ENCODE measurements around the gene OSBPL7. TPM values are rescaled to one million over a fixed set of nuclear protein-coding genes. Genes with fewer than 3 reads are reported as not detected.

The OSBPL7 gene
- total and polyA plus RNA-seq, 2 donors, result 6.1 to 13.3 TPM

DNA sequence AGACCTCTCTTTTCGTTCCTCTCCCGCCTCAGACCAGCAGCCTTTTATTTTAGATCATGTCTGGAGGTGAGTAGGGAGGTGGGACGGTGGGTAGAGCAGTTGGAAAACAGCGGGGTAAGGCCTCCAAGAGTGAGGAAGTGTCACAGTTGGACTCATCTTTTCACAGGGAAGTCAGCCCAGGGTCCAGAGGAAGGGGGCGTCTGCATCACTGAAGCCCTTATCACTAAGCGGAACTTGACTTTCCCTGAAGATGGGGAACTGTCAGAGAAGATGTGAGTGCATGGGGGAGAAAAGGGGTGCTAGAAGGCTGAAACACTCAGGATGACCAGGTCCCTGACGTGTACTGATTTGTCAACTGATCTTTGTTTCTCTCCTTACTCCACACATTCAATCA, 10.3 kb upstream of the OSBPL7 start:
- Histone ChIP-seq H3K4me3 (ENCODE audit: low read length in 2 of 2) (peak overlapping the region; percentile 59 to 85), H3K27ac (ENCODE audit: low read depth in 1 of 2, low read length in 1 of 2) (no peak overlapping the region), H3K27me3 (ENCODE audit: control insufficient read depth in 2 of 2, insufficient read depth in 1 of 2, low read length in 1 of 2) (no peaks in the 10 kb centered on the region), H3K4me1 (ENCODE audit: control insufficient read depth in 2 of 2, insufficient read depth in 2 of 2, low read length in 2 of 2) (peaks cover 11 to 21% of the 10 kb centered on the region in 2 donors), H3K36me3 (ENCODE audit: control insufficient read depth in 2 of 2, insufficient read depth in 2 of 2, low read length in 1 of 2) (peaks cover 18 to 21% of the 10 kb centered on the region in 2 donors), H3K9me3 (ENCODE audit: control insufficient read depth in 2 of 2, insufficient read depth in 1 of 2, low read length in 1 of 2) (peaks cover 0 to 1% of the 10 kb centered on the region in 2 donors)
- WGBS, result 16% methylated on average over 7 of the region's 7 CpGs
- DNase-seq (ENCODE audit: low read depth in 6 of 9, low spot score in 9 of 9), result no peak

DNA sequence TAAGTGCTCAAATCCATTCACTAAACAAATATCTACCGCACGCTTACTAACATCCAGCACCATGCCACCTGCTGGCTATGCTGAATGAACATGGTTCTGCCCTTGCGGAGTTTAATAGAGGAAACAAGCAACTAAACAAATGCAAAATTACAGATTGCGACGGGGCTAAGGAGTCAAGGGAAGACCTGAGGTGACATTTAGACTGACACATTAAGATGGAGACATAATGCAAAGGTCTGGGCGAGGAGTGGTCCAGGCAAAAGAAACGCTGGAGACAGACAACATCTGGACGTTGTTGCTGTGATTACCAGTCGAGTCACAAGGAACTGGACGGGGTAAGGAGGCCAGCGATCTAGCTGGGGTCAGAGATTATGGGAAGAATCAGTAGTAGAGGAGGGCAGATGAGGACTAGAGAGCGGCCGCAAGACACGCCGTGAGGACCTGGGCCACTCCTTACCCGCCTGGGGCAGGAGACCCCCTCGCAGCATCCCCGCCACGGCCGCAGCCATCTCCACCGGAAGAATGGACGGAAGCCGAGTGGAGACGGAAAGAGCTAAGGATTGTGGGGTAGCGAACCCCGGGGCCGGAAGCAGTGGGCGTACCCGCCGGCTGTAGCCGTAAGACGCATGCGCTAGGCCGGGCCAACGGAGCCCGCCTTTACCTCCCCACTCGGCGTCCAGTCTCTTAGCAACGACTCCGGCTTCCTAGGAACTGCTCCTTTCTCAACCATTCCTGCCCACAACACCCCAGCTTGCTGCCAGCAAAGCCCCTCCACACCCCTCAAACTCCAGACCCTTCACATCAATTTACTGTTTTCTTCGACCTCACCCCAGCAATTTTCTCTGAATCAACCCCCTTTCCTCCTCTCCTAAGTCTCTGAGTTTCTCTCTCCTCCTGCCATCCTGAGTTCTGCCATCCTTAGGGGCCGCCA, 9.7 kb upstream of the OSBPL7 start, which contains the start of the genes LRRC46 and MRPL10:
LRRC46 (plus strand) TSS at position 668 of the 931 bp plus-strand sequence. CDS start 320 bp downstream, outside the sequence.
MRPL10 (minus strand) TSS at position 539 of the 931 bp plus-strand sequence; CDS start at position 509, 30 bp downstream.
- H3K27ac ChIP-seq (ENCODE audit: low read depth in 1 of 2, low read length in 1 of 2), result peak within 1 kb of the TSS; percentile 64 to 77
- H3K27me3 ChIP-seq (ENCODE audit: control insufficient read depth in 2 of 2, insufficient read depth in 1 of 2, low read length in 1 of 2), result no peaks in the 10 kb centered on the region
- H3K36me3 ChIP-seq (ENCODE audit: control insufficient read depth in 2 of 2, insufficient read depth in 2 of 2, low read length in 1 of 2), result peaks cover 25 to 26% of the 10 kb centered on the region in 2 donors
- peaks cover 0 to 1% of the 10 kb centered on the region in 2 donors for H3K9me3 ChIP-seq (ENCODE audit: control insufficient read depth in 2 of 2, insufficient read depth in 1 of 2, low read length in 1 of 2)
- H3K4me3 ChIP-seq (ENCODE audit: low read length in 2 of 2), result peak within 1 kb of the TSS; percentile 59 to 85
- DNase-seq (ENCODE audit: low read depth in 6 of 9, low spot score in 9 of 9), result peak; percentile 76 to 94 (median 88)
- peaks cover 11 to 21% of the 10 kb centered on the region in 2 donors for H3K4me1 ChIP-seq (ENCODE audit: control insufficient read depth in 2 of 2, insufficient read depth in 2 of 2, low read length in 2 of 2)
- WGBS, result under 1% methylated on average over 42 of the region's 42 CpGs

DNA sequence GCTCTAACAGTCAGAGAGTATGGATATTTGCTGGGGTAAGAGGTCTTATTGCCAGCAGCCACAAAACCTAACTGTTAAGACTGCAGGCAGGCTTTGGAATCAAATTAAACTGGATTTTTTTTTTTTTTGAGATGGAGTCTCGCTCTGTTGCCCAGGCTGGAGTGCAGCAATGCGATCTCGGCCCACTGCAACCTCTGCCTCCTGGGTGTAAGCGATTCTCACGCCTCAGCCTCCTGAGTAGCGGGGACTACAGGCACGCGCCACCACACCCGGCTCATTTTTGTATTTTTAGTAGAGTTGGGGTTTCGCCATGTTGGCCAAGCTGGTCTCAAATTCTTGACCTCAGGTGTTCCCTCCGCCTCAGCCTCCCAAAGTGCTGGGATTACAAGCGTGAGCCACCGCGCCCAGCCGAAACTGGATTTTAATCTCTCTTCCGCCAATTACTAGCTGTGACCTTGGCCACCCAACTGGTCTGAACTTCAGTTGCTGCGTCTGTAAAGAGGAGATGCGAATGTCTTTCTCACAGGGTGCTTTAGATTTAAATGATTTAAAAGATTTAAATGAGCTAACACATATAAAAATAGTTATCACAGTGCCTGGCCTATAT, 8.9 kb upstream of the OSBPL7 start:
- Histone ChIP-seq H3K9me3 (ENCODE audit: control insufficient read depth in 2 of 2, insufficient read depth in 1 of 2, low read length in 1 of 2) (no peaks in the 10 kb centered on the region), H3K4me1 (ENCODE audit: control insufficient read depth in 2 of 2, insufficient read depth in 2 of 2, low read length in 2 of 2) (peaks cover 11 to 21% of the 10 kb centered on the region in 2 donors), H3K36me3 (ENCODE audit: control insufficient read depth in 2 of 2, insufficient read depth in 2 of 2, low read length in 1 of 2) (peaks cover 25 to 29% of the 10 kb centered on the region in 2 donors), H3K4me3 (ENCODE audit: low read length in 2 of 2) (peak overlapping the region; percentile 59 to 85), H3K27me3 (ENCODE audit: control insufficient read depth in 2 of 2, insufficient read depth in 1 of 2, low read length in 1 of 2) (no peaks in the 10 kb centered on the region), H3K27ac (ENCODE audit: low read depth in 1 of 2, low read length in 1 of 2) (peak overlapping the region in 1 of 2 donors; percentile 77)
- DNase-seq (ENCODE audit: low read depth in 6 of 9, low spot score in 9 of 9), result no peak
- 76% methylated on average over 18 of the region's 18 CpGs for WGBS

DNA sequence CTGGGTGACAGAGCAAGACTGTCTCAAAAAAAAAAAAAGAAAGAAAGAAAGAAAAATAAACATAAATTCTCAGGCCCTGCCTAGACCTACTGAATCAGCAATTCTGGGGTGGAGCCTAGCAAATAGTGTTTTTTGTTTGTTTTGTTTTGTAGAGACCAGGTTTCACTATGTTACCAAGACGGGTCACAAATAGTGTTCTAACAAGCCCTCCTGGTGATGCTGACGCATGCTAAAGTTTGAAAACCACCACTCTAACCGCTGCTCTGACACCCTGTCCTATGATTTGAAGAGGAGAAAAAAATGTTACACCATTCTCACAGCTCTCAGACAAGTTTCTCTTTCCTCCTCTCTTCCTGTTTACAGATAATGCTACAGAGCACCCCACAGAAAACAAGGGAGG, 8.3 kb upstream of the OSBPL7 start:
- Histone ChIP-seq H3K27me3 (ENCODE audit: control insufficient read depth in 2 of 2, insufficient read depth in 1 of 2, low read length in 1 of 2) (no peaks in the 10 kb centered on the region), H3K9me3 (ENCODE audit: control insufficient read depth in 2 of 2, insufficient read depth in 1 of 2, low read length in 1 of 2) (no peaks in the 10 kb centered on the region), H3K4me1 (ENCODE audit: control insufficient read depth in 2 of 2, insufficient read depth in 2 of 2, low read length in 2 of 2) (peaks cover 11 to 21% of the 10 kb centered on the region in 2 donors), H3K4me3 (ENCODE audit: low read length in 2 of 2) (no peak overlapping the region), H3K27ac (ENCODE audit: low read depth in 1 of 2, low read length in 1 of 2) (peak overlapping the region in 1 of 2 donors; percentile 26), H3K36me3 (ENCODE audit: control insufficient read depth in 2 of 2, insufficient read depth in 2 of 2, low read length in 1 of 2) (peaks cover 29 to 33% of the 10 kb centered on the region in 2 donors)
- WGBS, result 95% methylated on average over 3 of the region's 3 CpGs
- no peak for DNase-seq (ENCODE audit: low read depth in 6 of 9, low spot score in 9 of 9)

DNA sequence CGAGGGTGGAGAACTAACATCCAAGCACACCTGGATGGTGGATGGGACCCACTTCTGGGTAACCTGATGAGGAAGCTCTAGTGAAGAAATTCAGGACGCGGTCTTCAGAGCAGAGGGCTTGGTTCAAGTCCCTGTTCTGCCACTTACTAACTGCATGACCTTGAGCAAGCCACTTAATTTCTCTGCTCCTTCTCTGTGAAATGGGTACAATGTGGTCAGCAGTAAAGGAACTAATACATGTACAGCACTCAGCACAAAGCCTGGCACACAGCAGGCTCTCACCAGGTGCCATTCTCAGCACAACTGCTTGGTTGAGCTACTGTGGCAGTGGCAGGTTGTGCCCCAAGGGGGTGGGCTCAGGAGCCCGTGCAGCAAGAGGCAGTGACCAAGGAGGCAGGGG, 1.9 kb upstream of the OSBPL7 start:
- Histone ChIP-seq H3K9me3 (ENCODE audit: control insufficient read depth in 2 of 2, insufficient read depth in 1 of 2, low read length in 1 of 2) (no peaks in the 10 kb centered on the region), H3K36me3 (ENCODE audit: control insufficient read depth in 2 of 2, insufficient read depth in 2 of 2, low read length in 1 of 2) (peaks cover 48 to 58% of the 10 kb centered on the region in 2 donors), H3K27ac (ENCODE audit: low read depth in 1 of 2, low read length in 1 of 2) (no peak overlapping the region), H3K4me3 (ENCODE audit: low read length in 2 of 2) (no peak overlapping the region), H3K27me3 (ENCODE audit: control insufficient read depth in 2 of 2, insufficient read depth in 1 of 2, low read length in 1 of 2) (no peaks in the 10 kb centered on the region), H3K4me1 (ENCODE audit: control insufficient read depth in 2 of 2, insufficient read depth in 2 of 2, low read length in 2 of 2) (peaks cover 14 to 15% of the 10 kb centered on the region in 2 donors)
- 95% methylated on average over 4 of the region's 4 CpGs for WGBS
- no peak for DNase-seq (ENCODE audit: low read depth in 6 of 9, low spot score in 9 of 9)

DNA sequence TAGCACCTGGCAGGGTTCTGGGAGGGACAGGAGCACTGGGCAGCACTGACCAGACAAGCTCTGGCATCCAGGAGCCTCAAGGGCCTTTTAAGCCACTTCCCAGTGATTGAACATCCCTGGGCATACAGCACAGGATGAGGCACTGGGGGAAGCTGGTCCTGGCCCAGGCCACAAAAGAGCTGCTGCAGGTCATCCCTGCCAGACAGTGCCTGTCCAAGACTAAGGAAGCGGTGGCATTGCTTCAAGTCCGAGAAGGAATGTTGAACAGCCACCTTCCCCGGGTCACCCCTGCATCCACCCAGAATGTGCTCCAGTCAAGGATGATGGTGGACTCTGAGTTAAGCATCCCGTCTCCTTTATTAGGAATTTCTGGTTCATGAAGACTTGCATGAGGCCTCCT, 1.2 kb upstream of the OSBPL7 start:
- Histone ChIP-seq H3K27ac (ENCODE audit: low read depth in 1 of 2, low read length in 1 of 2) (no peak overlapping the region), H3K27me3 (ENCODE audit: control insufficient read depth in 2 of 2, insufficient read depth in 1 of 2, low read length in 1 of 2) (no peaks in the 10 kb centered on the region), H3K4me3 (ENCODE audit: low read length in 2 of 2) (no peak overlapping the region), H3K4me1 (ENCODE audit: control insufficient read depth in 2 of 2, insufficient read depth in 2 of 2, low read length in 2 of 2) (peaks cover 14 to 15% of the 10 kb centered on the region in 2 donors), H3K9me3 (ENCODE audit: control insufficient read depth in 2 of 2, insufficient read depth in 1 of 2, low read length in 1 of 2) (no peaks in the 10 kb centered on the region), H3K36me3 (ENCODE audit: control insufficient read depth in 2 of 2, insufficient read depth in 2 of 2, low read length in 1 of 2) (peaks cover 49 to 60% of the 10 kb centered on the region in 2 donors)
- 99% methylated on average over 4 of the region's 4 CpGs for WGBS
- DNase-seq (ENCODE audit: low read depth in 6 of 9, low spot score in 9 of 9), result no peak

DNA sequence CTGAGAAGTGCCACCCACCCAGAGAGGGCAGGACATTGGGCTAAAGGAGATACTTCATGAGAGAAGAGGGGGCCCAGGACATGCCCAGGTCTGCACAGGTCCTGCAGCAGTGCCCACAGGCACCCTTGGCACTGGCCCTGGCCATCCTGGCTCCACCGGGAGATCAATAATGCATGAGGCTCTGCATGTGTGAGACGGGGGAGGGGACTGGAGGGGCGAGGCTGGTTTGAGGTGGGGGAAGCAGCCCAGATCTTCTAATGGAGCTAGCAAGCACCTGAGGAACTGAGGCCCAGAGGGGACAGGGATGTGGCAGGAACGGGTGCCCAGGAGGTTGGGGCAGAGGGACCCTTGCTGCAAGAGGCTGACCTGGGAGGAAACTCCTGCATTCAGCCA, 567 bp downstream of the OSBPL7 start:
- Histone ChIP-seq H3K4me1 (ENCODE audit: control insufficient read depth in 2 of 2, insufficient read depth in 2 of 2, low read length in 2 of 2) (peaks cover 14 to 15% of the 10 kb centered on the region in 2 donors), H3K27me3 (ENCODE audit: control insufficient read depth in 2 of 2, insufficient read depth in 1 of 2, low read length in 1 of 2) (no peaks in the 10 kb centered on the region), H3K36me3 (ENCODE audit: control insufficient read depth in 2 of 2, insufficient read depth in 2 of 2, low read length in 1 of 2) (peaks cover 50 to 58% of the 10 kb centered on the region in 2 donors), H3K27ac (ENCODE audit: low read depth in 1 of 2, low read length in 1 of 2) (no peak overlapping the region), H3K9me3 (ENCODE audit: control insufficient read depth in 2 of 2, insufficient read depth in 1 of 2, low read length in 1 of 2) (no peaks in the 10 kb centered on the region), H3K4me3 (ENCODE audit: low read length in 2 of 2) (peak overlapping the region; percentile 67 to 70)
- no peak for DNase-seq (ENCODE audit: low read depth in 6 of 9, low spot score in 9 of 9)
- 12% methylated on average over 4 of the region's 4 CpGs for WGBS

DNA sequence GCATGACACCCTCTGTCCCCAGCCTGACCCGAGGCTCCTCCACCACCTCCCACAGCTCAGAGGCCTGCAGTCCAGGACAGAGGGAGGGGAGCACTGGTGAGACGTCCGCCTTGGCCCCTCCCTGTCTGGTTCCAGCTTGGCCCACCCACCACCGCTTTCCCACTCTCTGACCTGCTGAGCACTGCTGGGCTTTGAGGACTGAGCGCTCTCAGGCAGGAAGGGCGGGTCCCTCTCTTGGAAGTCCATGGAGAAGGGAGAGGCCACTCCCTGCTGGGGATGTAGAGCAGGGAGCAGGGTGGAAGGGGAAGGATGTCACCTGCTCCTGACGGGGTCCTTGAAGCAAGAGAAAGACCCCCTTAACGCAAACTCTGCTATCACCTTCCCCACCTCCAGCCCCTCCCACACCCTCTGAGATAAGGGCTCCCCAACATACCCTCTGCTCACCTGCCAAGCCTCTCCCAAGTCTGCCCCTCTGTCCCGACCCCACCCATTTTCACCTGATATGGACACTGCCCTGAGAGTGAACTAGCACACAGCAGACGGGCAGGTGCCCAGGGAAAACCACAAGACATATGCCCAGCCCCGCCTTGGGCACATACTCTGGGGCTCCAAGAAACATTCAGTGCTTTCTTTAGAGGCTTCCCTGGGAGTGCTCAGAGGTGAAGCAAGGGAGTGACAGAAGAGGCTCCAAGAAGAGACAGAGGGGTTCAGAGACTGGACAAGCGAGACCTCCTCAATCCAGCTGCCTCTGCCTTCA, 1.4 kb downstream of the OSBPL7 start:
- 88% methylated on average over 12 of the region's 12 CpGs for WGBS
- DNase-seq (ENCODE audit: low read depth in 6 of 9, low spot score in 9 of 9), result no peak
- peaks cover 14 to 15% of the 10 kb centered on the region in 2 donors for H3K4me1 ChIP-seq (ENCODE audit: control insufficient read depth in 2 of 2, insufficient read depth in 2 of 2, low read length in 2 of 2)

More for the DNA sequence above, 1.4 kb downstream of the OSBPL7 start:
- Histone ChIP-seq H3K36me3 (ENCODE audit: control insufficient read depth in 2 of 2, insufficient read depth in 2 of 2, low read length in 1 of 2) (peaks cover 50 to 58% of the 10 kb centered on the region in 2 donors), H3K27me3 (ENCODE audit: control insufficient read depth in 2 of 2, insufficient read depth in 1 of 2, low read length in 1 of 2) (no peaks in the 10 kb centered on the region), H3K4me3 (ENCODE audit: low read length in 2 of 2) (no peak overlapping the region), H3K27ac (ENCODE audit: low read depth in 1 of 2, low read length in 1 of 2) (no peak overlapping the region), H3K9me3 (ENCODE audit: control insufficient read depth in 2 of 2, insufficient read depth in 1 of 2, low read length in 1 of 2) (no peaks in the 10 kb centered on the region)

All from thymus (tissue), 11 donors.